ENCODE results near the gene CCDC85C.

The CCDC85C gene

DNA sequence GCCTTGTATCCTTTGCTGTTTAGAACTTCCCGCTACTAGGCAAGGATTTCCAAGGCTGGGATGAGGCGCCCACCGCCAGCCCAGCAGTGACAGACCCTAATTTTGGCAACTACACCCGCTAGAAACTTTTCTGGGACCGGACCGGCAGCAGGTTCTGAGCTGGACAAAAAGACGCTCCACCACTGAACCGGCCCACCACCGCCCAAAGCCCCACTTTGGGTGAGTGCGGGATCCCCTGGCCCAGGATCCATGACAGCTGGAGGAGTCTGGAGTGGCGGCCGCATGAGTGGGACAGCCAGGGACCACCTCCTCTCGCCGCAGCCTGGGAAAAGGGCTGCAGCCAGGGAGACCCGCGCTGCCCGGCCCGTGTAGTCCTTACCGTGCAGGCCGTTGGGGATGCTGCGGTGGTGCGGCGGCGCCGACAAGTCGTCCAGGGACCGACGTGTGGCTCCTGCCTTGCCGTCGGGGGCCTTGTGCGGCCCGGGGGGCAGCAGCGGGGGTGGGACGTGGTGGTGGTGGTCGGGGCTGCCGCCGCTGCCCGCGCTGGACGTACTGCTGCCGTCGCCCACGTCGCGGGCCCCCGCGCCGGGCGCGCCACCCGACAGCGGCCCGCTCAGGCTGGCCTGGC is 1.1 kb downstream of the CCDC85C start:
- Mint-ChIP-seq H3K9me3 (no peaks in the 10 kb centered on the region), H3K27me3 (peaks cover 7% of the 10 kb centered on the region), H3K36me3 (ENCODE audit: low read depth) (no peaks in the 10 kb centered on the region), H3K4me3 (peak overlapping the region; percentile 60), H3K27ac (no peak overlapping the region), H3K4me1 (ENCODE audit: low read depth) (peaks cover 24% of the 10 kb centered on the region)
- DNase-seq, result no peak

- DNase-seq, result no peak
- peak overlapping the region; percentile 60 for H3K4me3 Mint-ChIP-seq
- H3K36me3 Mint-ChIP-seq (ENCODE audit: low read depth), result no peaks in the 10 kb centered on the region
- peaks cover 24% of the 10 kb centered on the region for H3K4me1 Mint-ChIP-seq (ENCODE audit: low read depth)
- peaks cover 7% of the 10 kb centered on the region for H3K27me3 Mint-ChIP-seq
- no peaks in the 10 kb centered on the region for H3K9me3 Mint-ChIP-seq
- H3K27ac Mint-ChIP-seq, result no peak overlapping the region
These were observed 1.8 kb downstream of the CCDC85C start for GRCh38 chr14:99602054-99602787.

DNA sequence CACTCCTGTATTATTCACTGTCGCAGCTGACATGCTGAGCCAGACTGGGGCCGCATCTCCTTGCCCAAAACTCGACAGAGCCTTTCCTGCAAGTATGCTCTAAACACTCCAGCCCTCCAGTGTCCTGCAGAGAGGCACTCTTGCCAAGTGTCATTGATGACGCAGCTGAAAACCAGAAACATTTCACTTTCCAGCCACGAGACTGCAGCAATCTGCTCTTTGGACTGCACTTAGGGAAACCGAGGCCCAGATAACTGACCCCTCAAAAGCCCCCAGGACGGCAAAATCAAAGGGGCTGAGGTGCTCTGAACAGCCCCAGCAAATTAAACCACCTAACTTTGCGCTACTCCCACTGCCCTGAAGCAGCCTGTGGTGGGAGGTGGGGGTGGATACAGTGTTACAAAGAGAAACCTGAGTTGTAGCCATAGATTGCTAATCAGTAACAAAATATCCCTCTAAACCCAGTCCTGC is 2.6 kb downstream of the CCDC85C start:
- Mint-ChIP-seq H3K27ac (no peak overlapping the region), H3K4me1 (ENCODE audit: low read depth) (peaks cover 26% of the 10 kb centered on the region), H3K36me3 (ENCODE audit: low read depth) (no peaks in the 10 kb centered on the region), H3K27me3 (peaks cover 7% of the 10 kb centered on the region), H3K4me3 (no peak overlapping the region), H3K9me3 (no peaks in the 10 kb centered on the region)
- no peak for DNase-seq

DNA sequence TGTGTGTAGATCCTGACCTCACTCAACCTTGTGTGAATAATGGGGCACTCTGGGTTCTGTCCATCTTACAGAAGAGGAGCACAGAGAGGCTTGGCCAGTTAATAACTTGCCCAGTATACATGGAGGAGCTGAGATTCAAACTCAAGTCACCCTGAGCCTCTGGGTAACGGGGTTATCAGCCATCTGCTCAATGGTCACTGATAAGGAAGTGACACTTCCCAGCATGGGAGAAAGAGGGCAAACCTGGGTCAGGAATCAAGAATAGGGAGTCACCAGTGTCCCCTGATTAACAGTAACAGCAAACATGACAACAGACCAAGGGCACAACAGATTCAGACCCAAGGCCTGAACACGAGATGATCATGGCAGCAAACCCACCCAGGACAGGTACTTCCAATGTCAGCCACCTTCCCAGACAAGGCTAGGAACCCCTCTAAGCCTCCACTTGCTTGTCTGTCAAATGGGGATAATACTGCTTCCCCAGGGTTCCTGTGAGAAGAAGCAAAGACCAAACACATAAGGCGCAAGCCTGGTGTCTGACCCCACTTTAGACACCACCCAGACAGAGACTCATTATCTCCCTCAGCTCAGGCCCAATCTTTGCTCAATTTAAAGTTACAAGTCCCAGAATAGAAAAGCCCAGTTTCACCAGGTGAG is 3.6 kb downstream of the CCDC85C start:
- Mint-ChIP-seq H3K27me3 (peaks cover 7% of the 10 kb centered on the region), H3K36me3 (ENCODE audit: low read depth) (no peaks in the 10 kb centered on the region), H3K4me1 (ENCODE audit: low read depth) (peaks cover 25% of the 10 kb centered on the region), H3K27ac (no peak overlapping the region), H3K4me3 (no peak overlapping the region), H3K9me3 (no peaks in the 10 kb centered on the region)
- no peak for DNase-seq

- H3K4me3 Mint-ChIP-seq, result no peak overlapping the region
- H3K36me3 Mint-ChIP-seq (ENCODE audit: low read depth), result no peaks in the 10 kb centered on the region
- DNase-seq, result no peak
- H3K4me1 Mint-ChIP-seq (ENCODE audit: low read depth), result peaks cover 33% of the 10 kb centered on the region
- H3K27ac Mint-ChIP-seq, result no peak overlapping the region
- peaks cover 7% of the 10 kb centered on the region for H3K27me3 Mint-ChIP-seq
- H3K9me3 Mint-ChIP-seq, result no peaks in the 10 kb centered on the region
These were observed 4.6 kb downstream of the CCDC85C start for GRCh38 chr14:99599393-99599792.

DNA sequence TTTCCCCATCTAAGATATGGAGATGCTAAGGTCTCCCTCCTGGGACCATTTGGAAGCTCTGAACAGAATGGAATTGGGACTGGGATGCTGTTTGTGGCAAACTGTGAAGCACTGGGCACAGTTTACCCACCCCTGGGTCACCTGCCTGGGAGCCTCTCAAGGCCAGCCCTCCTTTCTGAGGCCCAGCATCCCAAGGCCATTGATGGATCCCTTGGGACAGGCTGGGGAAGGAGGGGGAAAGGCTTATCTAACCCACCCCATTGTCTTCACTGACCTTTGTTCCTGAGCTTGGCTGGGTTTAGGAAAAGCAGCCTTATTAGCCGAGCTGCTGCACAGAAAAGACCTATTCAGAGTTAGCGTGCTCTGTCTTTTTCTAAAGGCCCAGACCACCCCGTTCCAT is 5.2 kb downstream of the CCDC85C start:
- Mint-ChIP-seq H3K27ac (no peak overlapping the region), H3K36me3 (ENCODE audit: low read depth) (no peaks in the 10 kb centered on the region), H3K4me1 (ENCODE audit: low read depth) (peaks cover 35% of the 10 kb centered on the region), H3K4me3 (no peak overlapping the region), H3K9me3 (no peaks in the 10 kb centered on the region), H3K27me3 (peaks cover 7% of the 10 kb centered on the region)
- no peak for DNase-seq

- no peak for DNase-seq
- Mint-ChIP-seq H3K27me3 (peaks cover 7% of the 10 kb centered on the region), H3K4me1 (ENCODE audit: low read depth) (peaks cover 35% of the 10 kb centered on the region), H3K9me3 (no peaks in the 10 kb centered on the region), H3K4me3 (no peak overlapping the region), H3K27ac (no peak overlapping the region), H3K36me3 (ENCODE audit: low read depth) (no peaks in the 10 kb centered on the region)
These were observed 6.0 kb downstream of the CCDC85C start for GRCh38 chr14:99597911-99598600.

DNA sequence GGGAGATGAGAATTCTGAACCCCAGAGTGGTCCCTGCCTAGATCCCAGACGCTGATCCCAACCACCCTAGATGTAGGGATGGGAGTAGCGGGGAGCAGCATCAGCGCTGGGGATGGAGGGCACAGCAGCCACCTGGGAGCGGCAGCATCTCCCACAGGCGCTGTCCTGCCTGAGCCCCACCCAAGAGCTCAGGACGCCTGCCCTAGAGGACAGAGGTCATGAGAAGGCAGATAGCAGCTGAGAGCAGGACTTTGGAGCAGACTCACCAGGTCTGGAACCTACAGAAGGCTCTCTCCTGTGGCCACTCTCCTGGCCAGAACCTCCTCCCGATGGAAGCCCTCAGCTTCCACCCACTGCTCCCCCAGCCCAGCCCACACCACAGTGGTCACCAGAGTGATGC is 7.2 kb downstream of the CCDC85C start:
- no peak for DNase-seq
- no peaks in the 10 kb centered on the region for H3K36me3 Mint-ChIP-seq (ENCODE audit: low read depth)
- H3K27ac Mint-ChIP-seq, result no peak overlapping the region
- H3K4me3 Mint-ChIP-seq, result no peak overlapping the region
- peaks cover 25% of the 10 kb centered on the region for H3K4me1 Mint-ChIP-seq (ENCODE audit: low read depth)
- no peaks in the 10 kb centered on the region for H3K27me3 Mint-ChIP-seq
- H3K9me3 Mint-ChIP-seq, result no peaks in the 10 kb centered on the region

DNA sequence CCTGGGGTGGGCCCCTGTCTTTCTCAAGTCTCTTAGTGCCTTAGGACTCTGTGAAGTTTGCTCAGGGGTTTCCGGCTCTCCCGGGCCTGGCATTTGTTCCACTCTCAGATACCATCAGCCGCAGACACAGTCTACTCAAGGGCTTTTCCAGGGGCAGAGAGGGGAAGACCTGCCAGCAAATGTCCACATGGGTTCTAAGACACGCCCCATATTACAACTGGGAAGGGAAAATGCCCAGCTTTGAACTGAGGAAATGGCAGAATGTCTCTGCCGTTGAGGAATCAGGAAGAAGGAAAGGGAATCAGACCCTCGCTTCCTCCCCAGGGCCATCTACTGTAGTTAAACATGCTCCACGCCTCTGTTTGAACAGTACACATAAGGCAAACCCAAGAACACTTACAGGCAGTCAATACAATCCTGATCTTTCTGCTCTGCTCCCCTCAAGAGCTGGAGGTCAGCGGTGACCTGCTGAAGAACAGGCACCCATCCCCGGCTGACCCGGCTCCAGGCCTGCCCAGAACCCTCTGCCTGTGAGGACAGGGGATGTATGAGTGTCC is 7.9 kb downstream of the CCDC85C start:
- peaks cover 18% of the 10 kb centered on the region for H3K4me1 Mint-ChIP-seq (ENCODE audit: low read depth)
- H3K4me3 Mint-ChIP-seq, result no peak overlapping the region
- H3K36me3 Mint-ChIP-seq (ENCODE audit: low read depth), result no peaks in the 10 kb centered on the region
- no peak overlapping the region for H3K27ac Mint-ChIP-seq
- H3K9me3 Mint-ChIP-seq, result no peaks in the 10 kb centered on the region
- no peak for DNase-seq
- H3K27me3 Mint-ChIP-seq, result no peaks in the 10 kb centered on the region

- H3K36me3 Mint-ChIP-seq (ENCODE audit: low read depth), result no peaks in the 10 kb centered on the region
- no peaks in the 10 kb centered on the region for H3K9me3 Mint-ChIP-seq
- peaks cover 17% of the 10 kb centered on the region for H3K4me1 Mint-ChIP-seq (ENCODE audit: low read depth)
- no peaks in the 10 kb centered on the region for H3K27me3 Mint-ChIP-seq
- peak overlapping the region; percentile 36 for H3K4me3 Mint-ChIP-seq
- no peak for DNase-seq
- peak overlapping the region; percentile 71 for H3K27ac Mint-ChIP-seq
These were observed 8.5 kb downstream of the CCDC85C start for GRCh38 chr14:99595524-99595923.

DNA sequence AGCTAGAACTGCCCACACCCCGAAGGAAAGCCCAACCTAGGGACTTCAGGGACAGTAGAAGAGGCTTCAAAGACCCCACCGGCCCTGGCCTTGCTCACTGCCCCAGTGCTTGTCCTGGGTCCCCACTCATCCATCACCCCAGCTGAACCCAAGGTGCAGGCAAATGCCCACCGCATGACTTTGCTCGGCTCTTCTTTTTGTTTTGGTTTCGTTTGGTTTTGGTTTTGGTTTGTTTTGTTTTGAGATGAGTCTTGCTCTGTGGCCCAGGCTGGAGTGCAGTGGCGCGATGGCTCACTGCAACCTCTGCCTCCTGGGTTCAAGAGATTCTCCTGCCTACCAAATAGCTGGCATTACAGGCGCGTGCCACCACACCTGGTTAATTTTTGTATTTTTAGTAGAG is 9.0 kb downstream of the CCDC85C start:
- Mint-ChIP-seq H3K27ac (peak overlapping the region; percentile 71), H3K9me3 (no peaks in the 10 kb centered on the region), H3K36me3 (ENCODE audit: low read depth) (no peaks in the 10 kb centered on the region), H3K27me3 (no peaks in the 10 kb centered on the region), H3K4me3 (peak overlapping the region; percentile 36), H3K4me1 (ENCODE audit: low read depth) (peaks cover 17% of the 10 kb centered on the region)
- peak; percentile 58 for DNase-seq

GRCh38 chr14:99593971-99594841 is 9.8 kb downstream of the CCDC85C start:
- Mint-ChIP-seq H3K27ac (peak overlapping the region; percentile 18), H3K27me3 (no peaks in the 10 kb centered on the region), H3K4me1 (ENCODE audit: low read depth) (peaks cover 19% of the 10 kb centered on the region), H3K9me3 (no peaks in the 10 kb centered on the region), H3K4me3 (no peak overlapping the region), H3K36me3 (ENCODE audit: low read depth) (no peaks in the 10 kb centered on the region)
- DNase-seq, result no peak

GRCh38 chr14:99592933-99593753 is 10.9 kb downstream of the CCDC85C start:
- Mint-ChIP-seq H3K36me3 (ENCODE audit: low read depth) (no peaks in the 10 kb centered on the region), H3K9me3 (no peaks in the 10 kb centered on the region), H3K4me3 (no peak overlapping the region), H3K4me1 (ENCODE audit: low read depth) (peaks cover 21% of the 10 kb centered on the region), H3K27ac (no peak overlapping the region), H3K27me3 (no peaks in the 10 kb centered on the region)
- DNase-seq, result no peak
